Left lung (tissue), 10 donors: ENCODE data around the gene AGXT. TPM values are rescaled to one million over a fixed set of nuclear protein-coding genes. Genes with fewer than 3 reads are reported as not detected.

Experiments used
- ATAC-seq: fragments of 200-7000 bp; cut with Tn5 transposase; one replicate; pipeline ENCODE4 v1.9.1; 2020; ENCODE audit warnings: moderate library complexity
- DNase-seq, 4 donors: peaks; one replicate each; pipeline ENCODE4 v3.0.0-alpha.2; 2013 to 2020
- H3K27ac ChIP-seq, 2 donors: fragments of 200-600 bp; sonication (generic) in 1 of 2; one replicate each; pipeline versions ENCODE4 v1.5.0 to v1.8.0; 2020 to 2021
- H3K27me3 ChIP-seq, 2 donors: fragments of 200-600 bp; sonication (generic) in 1 of 2; one replicate each; pipeline versions ENCODE4 v1.5.0 to v1.8.0; 2020 to 2021
- H3K36me3 ChIP-seq, 2 donors: fragments of 200-600 bp; sonication (generic) in 1 of 2; one replicate each; pipeline versions ENCODE4 v1.5.0 to v1.8.0; 2020 to 2021
- H3K4me1 ChIP-seq, 2 donors: fragments of 200-600 bp; one replicate each; pipeline ENCODE4 v1.8.0; 2021
- H3K4me3 ChIP-seq, 2 donors: fragments of 200-600 bp; sonication (generic) in 1 of 2; one replicate each; pipeline versions ENCODE4 v1.5.0 to v1.8.0; 2020 to 2021; ENCODE audit warnings: mild to moderate bottlenecking in 1 of 2
- H3K9me3 ChIP-seq, 2 donors: fragments of 200-600 bp; sonication (generic) in 1 of 2; one replicate each; pipeline versions ENCODE4 v1.5.0 to v1.8.0; 2020 to 2021
- intact Hi-C, 2 donors: fragments of 100-400 bp; cut with DNase I; formaldehyde crosslinking; loops; one replicate each; pipeline versions ENCODE4 v1.11.2 to v1.14.2; 2022
- polyA plus RNA-seq, 6 donors: library from polyadenylated mRNA; unstranded; fragments of 120-200 nt; gene quantifications; one replicate each; pipeline ENCODE4 v1.2.1, GENCODE V29; 2013; ENCODE audit not compliant: insufficient read length in 6 of 6
- total RNA-seq, 2 donors: library from RNA; stranded (reverse); fragmentation: NEBNext Ultra II Directional; extraction: Animal tissue kit (Norgen Biotek cat#: 25700); gene quantifications; one replicate each; pipeline ENCODE4 v1.2.1, GENCODE V29; 2021
- TF ChIP-seq, protein P1 (sequence below), 2 donors: fragments of 200-600 bp; sonication (generic) in 1 of 2; IDR thresholded peaks; one replicate each; pipeline versions ENCODE4 v1.5.0 to v1.8.0; 2021; ENCODE audit warnings: antibody characterized with exemption in 2 of 2
- donor health status: DM: no; HTN: yes; CAD: no.
- donor health status: DM: no; HTN: no; CAD: no.

Gene AGXT
- total and polyA plus RNA-seq, 8 donors, result 0.11 to 0.17 (median 0.12) TPM; not detected in 4

GRCh38 chr2:240928476-240929363, 60.1 kb downstream of the AGXT start:
- Histone ChIP-seq H3K36me3 (no peaks in the 10 kb centered on the region), H3K27me3 (no peaks in the 10 kb centered on the region), H3K9me3 (no peaks in the 10 kb centered on the region), H3K4me3 (no peak overlapping the region), H3K27ac (no peak overlapping the region), H3K4me1 (no peaks in the 10 kb centered on the region)
- intact Hi-C loops, result no loop called here
- TF ChIP-seq, protein P1, sequence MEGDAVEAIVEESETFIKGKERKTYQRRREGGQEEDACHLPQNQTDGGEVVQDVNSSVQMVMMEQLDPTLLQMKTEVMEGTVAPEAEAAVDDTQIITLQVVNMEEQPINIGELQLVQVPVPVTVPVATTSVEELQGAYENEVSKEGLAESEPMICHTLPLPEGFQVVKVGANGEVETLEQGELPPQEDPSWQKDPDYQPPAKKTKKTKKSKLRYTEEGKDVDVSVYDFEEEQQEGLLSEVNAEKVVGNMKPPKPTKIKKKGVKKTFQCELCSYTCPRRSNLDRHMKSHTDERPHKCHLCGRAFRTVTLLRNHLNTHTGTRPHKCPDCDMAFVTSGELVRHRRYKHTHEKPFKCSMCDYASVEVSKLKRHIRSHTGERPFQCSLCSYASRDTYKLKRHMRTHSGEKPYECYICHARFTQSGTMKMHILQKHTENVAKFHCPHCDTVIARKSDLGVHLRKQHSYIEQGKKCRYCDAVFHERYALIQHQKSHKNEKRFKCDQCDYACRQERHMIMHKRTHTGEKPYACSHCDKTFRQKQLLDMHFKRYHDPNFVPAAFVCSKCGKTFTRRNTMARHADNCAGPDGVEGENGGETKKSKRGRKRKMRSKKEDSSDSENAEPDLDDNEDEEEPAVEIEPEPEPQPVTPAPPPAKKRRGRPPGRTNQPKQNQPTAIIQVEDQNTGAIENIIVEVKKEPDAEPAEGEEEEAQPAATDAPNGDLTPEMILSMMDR (IDR thresholded peaks at IDR 0.05), result no peak
- no peak for ATAC-seq
- peak in 2 of 4 donors; percentile 19 to 67 for DNase-seq

DNA sequence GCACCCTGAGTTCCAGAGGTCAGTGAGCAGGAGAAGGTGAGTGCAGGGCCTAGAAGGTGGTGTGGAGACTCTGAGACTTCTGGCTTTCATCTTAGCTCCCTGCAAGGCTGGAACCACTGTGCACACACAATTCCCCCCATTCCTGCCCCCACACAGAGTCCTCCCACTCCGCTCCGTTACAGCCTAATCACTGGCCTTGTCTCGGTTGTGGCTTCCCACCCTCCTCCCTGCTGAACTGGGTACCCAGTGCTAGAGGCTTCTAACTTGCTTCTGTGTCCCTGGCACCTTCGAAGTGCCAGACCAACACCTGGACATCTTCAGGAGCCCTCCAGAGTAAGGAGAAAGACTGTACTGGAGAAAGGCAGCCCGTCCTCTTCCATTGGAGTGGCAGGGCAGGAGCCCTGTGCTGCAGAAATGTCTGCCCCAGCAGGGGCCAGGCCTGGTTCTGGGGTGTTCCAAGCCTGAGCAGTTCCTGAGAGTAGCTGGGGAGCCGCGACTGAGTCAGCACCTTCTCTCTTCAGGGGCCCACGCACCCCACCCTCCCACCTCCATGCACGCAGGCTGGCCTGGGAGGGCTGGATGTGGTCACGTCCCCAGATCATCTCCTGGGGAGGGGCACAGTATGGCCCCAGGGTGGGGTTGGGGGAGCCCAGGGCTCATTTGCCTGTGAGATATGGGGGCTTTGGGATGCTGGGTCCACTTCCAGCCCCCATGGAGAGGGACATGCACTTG, 60.9 kb downstream of the AGXT start:
- no peak overlapping the region for H3K27ac ChIP-seq
- no peaks in the 10 kb centered on the region for H3K36me3 ChIP-seq
- no peak overlapping the region for H3K4me3 ChIP-seq
- H3K9me3 ChIP-seq, result no peaks in the 10 kb centered on the region
- no peaks in the 10 kb centered on the region for H3K4me1 ChIP-seq
- TF ChIP-seq, protein P1 (IDR thresholded peaks at IDR 0.05), result no peak
- H3K27me3 ChIP-seq, result no peaks in the 10 kb centered on the region
- intact Hi-C loops, result no loop called here
- DNase-seq (peak in 2 of 4 donors; percentile 27 to 53), ATAC-seq (no peak)

Other genes with a start within 250 kb of the AGXT start
- 1 to 10 TPM; 1.1 to 6.0 TPM for gene GPR35, start 243.3 kb upstream of the AGXT start, total RNA-seq
- gene GPR35, start 243.3 kb upstream of the AGXT start, polyA plus RNA-seq, result 1 to 10 TPM; 1.5 to 3.6 (median 2.7) TPM
- gene AQP12B, start 185.9 kb upstream of the AGXT start, total RNA-seq, result not detected
- under 1 TPM in 1 of 6 donors, not detected in 5; 0.14 TPM for gene AQP12B, start 185.9 kb upstream of the AGXT start, polyA plus RNA-seq
- gene AQP12A, start 177.0 kb upstream of the AGXT start, total RNA-seq, result not detected
- gene AQP12A, start 177.0 kb upstream of the AGXT start, polyA plus RNA-seq, result not detected
- under 1 TPM; 0.42 to 0.87 TPM for gene KIF1A, start 48.6 kb upstream of the AGXT start, total RNA-seq
- 1 to 10 TPM; 1.5 to 6.4 (median 2.2) TPM for gene KIF1A, start 48.6 kb upstream of the AGXT start, polyA plus RNA-seq
- gene MAB21L4, start 27.3 kb downstream of the AGXT start, total RNA-seq, result 10 to 100 TPM; 20.6 to 35.7 TPM
- gene MAB21L4, start 27.3 kb downstream of the AGXT start, polyA plus RNA-seq, result 1 to 10 TPM in 4 of 6 donors, under 1 TPM in 2; 0.79 to 4.3 (median 1.6) TPM
- gene CROCC2, start 37.5 kb downstream of the AGXT start, total RNA-seq, result 1 to 10 TPM in 1 of 2 donors, under 1 TPM in 1; 0.32 to 2.3 TPM
- gene CROCC2, start 37.5 kb downstream of the AGXT start, polyA plus RNA-seq, result 1 to 10 TPM; 1.2 to 4.4 (median 2.9) TPM
- gene SNED1, start 129.8 kb downstream of the AGXT start, total RNA-seq, result 10 to 100 TPM; 36.4 to 48.2 TPM
- gene SNED1, start 129.8 kb downstream of the AGXT start, polyA plus RNA-seq, result 10 to 100 TPM; 44.8 to 81.0 (median 60.1) TPM
- 10 to 100 TPM; 24.9 to 26.7 TPM for gene MTERF4, start 233.5 kb downstream of the AGXT start, total RNA-seq
- gene MTERF4, start 233.5 kb downstream of the AGXT start, polyA plus RNA-seq, result 100 to 1,000 TPM in 1 of 6 donors, 10 to 100 TPM in 5; 67.1 to 101 (median 92.0) TPM